Breast epithelium (tissue), 4 donors: Measurements from ENCODE around the gene OPHN1. TPM values are rescaled to one million over a fixed set of nuclear protein-coding genes. Genes with fewer than 3 reads are reported as not detected.

Experiments used
- DNase-seq, 2 donors: peaks; one replicate each; pipeline ENCODE4 v3.0.0-alpha.2; 2019; ENCODE audit warnings: low spot score in 2 of 2
- H3K27ac ChIP-seq, 2 donors: fragments of 200-600 bp; sonication (generic) in 1 of 2; one replicate each; pipeline ENCODE4 v1.5.1; 2016 to 2019; ENCODE audit warnings: mild to moderate bottlenecking in 1 of 2
- H3K27me3 ChIP-seq, 2 donors: fragments of 200-600 bp; sonication (generic) in 1 of 2; one replicate each; pipeline versions ENCODE4 v1.5.1 to v1.6.0; 2017 to 2019; ENCODE audit warnings: control low read depth in 1 of 2, mild to moderate bottlenecking in 1 of 2
- H3K36me3 ChIP-seq: fragments of 200-600 bp; one replicate; pipeline ENCODE4 v1.5.1; 2019
- H3K4me1 ChIP-seq, 2 donors: fragments of 200-600 bp; sonication (generic); one replicate each; pipeline ENCODE4 v1.5.1; 2016 to 2019; ENCODE audit warnings: control low read depth in 1 of 2
- H3K4me3 ChIP-seq, 3 donors: fragments of 200-600 bp; sonication (generic); 1 replicate in 2 of 3; 2 replicates in 1 of 3; pipeline ENCODE4 v1.5.1; 2016 to 2019; ENCODE audit warnings: mild to moderate bottlenecking in 3 of 3, moderate library complexity in 2 of 3
- H3K9me3 ChIP-seq, 2 donors: fragments of 200-600 bp; sonication (generic) in 1 of 2; one replicate each; pipeline ENCODE4 v1.5.1; 2016 to 2019; ENCODE audit warnings: control low read depth in 1 of 2
- CTCF ChIP-seq, 3 donors: fragments of 450-650 bp; IDR thresholded peaks; one replicate each; pipeline ENCODE4 v1.5.1; 2016 to 2017; ENCODE audit warnings: antibody characterized with exemption in 3 of 3, mild to moderate bottlenecking in 3 of 3, moderate library complexity in 3 of 3
- POLR2A ChIP-seq: fragments of 450-650 bp; IDR thresholded peaks from one replicate; pipeline ENCODE4 v1.6.1; 2016; ENCODE audit warnings: antibody characterized with exemption, mild to moderate bottlenecking, moderate library complexity
- POLR2AphosphoS5 ChIP-seq, 3 donors: sonication (generic); formaldehyde crosslinking; IDR thresholded peaks; one replicate each; pipeline ENCODE4 v1.6.1; 2017; ENCODE audit warnings: antibody characterized with exemption in 3 of 3
- intact Hi-C: fragments of 100-400 bp; cut with DNase I; formaldehyde crosslinking; loops from one replicate; pipeline ENCODE4 v1.15.1; 2023; ENCODE audit warnings: low total_unique reads
- total RNA-seq, 3 donors: library from RNA; depleted of rRNA; stranded (reverse); fragments of >200 nt; gene quantifications; one replicate each; pipeline ENCODE4 v1.1.0, GENCODE V29; 2016

OPHN1 gene
- total RNA-seq, 3 donors from 2014 or later: 9.5 to 20.2 (median 14.6) TPM

GRCh38 chrX:68375803-68376202, 57.5 kb downstream of the OPHN1 start:
- peaks cover 0 to 10% of the 10 kb centered on the region in 2 donors for H3K27me3 ChIP-seq
- H3K4me1 ChIP-seq: no peaks in the 10 kb centered on the region
- intact Hi-C loops: no loop called here
- no peak for DNase-seq
- H3K36me3 ChIP-seq: no peaks in the 10 kb centered on the region
- no peak overlapping the region for H3K4me3 ChIP-seq
- H3K27ac ChIP-seq: no peak overlapping the region
- no peak for TF ChIP-seq POLR2AphosphoS5 (IDR thresholded peaks at IDR 0.05)
- TF ChIP-seq CTCF (IDR thresholded peaks at IDR 0.05): no peak
- no peak for TF ChIP-seq POLR2A
- peaks cover 0 to 4% of the 10 kb centered on the region in 2 donors for H3K9me3 ChIP-seq

GRCh38 chrX:68372665-68373064, 60.6 kb downstream of the OPHN1 start:
- Histone ChIP-seq H3K9me3 (peaks cover 11 to 16% of the 10 kb centered on the region in 2 donors), H3K27me3 (peaks cover 0 to 16% of the 10 kb centered on the region in 2 donors), H3K4me1 (no peaks in the 10 kb centered on the region), H3K36me3 (no peaks in the 10 kb centered on the region), H3K4me3 (no peak overlapping the region), H3K27ac (no peak overlapping the region)
- intact Hi-C loops: no loop called here
- no peak for TF ChIP-seq POLR2A
- no peak for TF ChIP-seq POLR2AphosphoS5 (IDR thresholded peaks at IDR 0.05)
- no peak for TF ChIP-seq CTCF (IDR thresholded peaks at IDR 0.05)
- no peak for DNase-seq

- H3K9me3 ChIP-seq: peaks cover 11 to 16% of the 10 kb centered on the region in 2 donors
- no peak overlapping the region for H3K4me3 ChIP-seq
- TF ChIP-seq POLR2AphosphoS5 (IDR thresholded peaks at IDR 0.05): no peak
- no peak for TF ChIP-seq POLR2A
- TF ChIP-seq CTCF (IDR thresholded peaks at IDR 0.05): no peak
- H3K27ac ChIP-seq: no peak overlapping the region
- intact Hi-C loops: no loop called here
- no peak for DNase-seq
- no peaks in the 10 kb centered on the region for H3K4me1 ChIP-seq
- peaks cover 0 to 23% of the 10 kb centered on the region in 2 donors for H3K27me3 ChIP-seq
- H3K36me3 ChIP-seq: no peaks in the 10 kb centered on the region
Observed at GRCh38 chrX:68369559-68369958, 63.7 kb downstream of the OPHN1 start.

GRCh38 chrX:68365341-68365740, 68.0 kb downstream of the OPHN1 start:
- TF ChIP-seq CTCF (IDR thresholded peaks at IDR 0.05) (no peak), POLR2A (no peak), POLR2AphosphoS5 (IDR thresholded peaks at IDR 0.05) (no peak)
- Histone ChIP-seq H3K27ac (no peak overlapping the region), H3K4me3 (no peak overlapping the region), H3K36me3 (no peaks in the 10 kb centered on the region), H3K9me3 (peaks cover 8 to 15% of the 10 kb centered on the region in 2 donors), H3K4me1 (no peaks in the 10 kb centered on the region), H3K27me3 (peaks cover 0 to 23% of the 10 kb centered on the region in 2 donors)
- no peak for DNase-seq
- intact Hi-C loops: no loop called here

- H3K27ac ChIP-seq: no peak overlapping the region
- peaks cover 0 to 1% of the 10 kb centered on the region in 2 donors for H3K9me3 ChIP-seq
- intact Hi-C loops: no loop called here
- no peaks in the 10 kb centered on the region for H3K4me1 ChIP-seq
- H3K27me3 ChIP-seq: peaks cover 0 to 27% of the 10 kb centered on the region in 2 donors
- TF ChIP-seq CTCF (IDR thresholded peaks at IDR 0.05) (no peak), POLR2A (no peak), POLR2AphosphoS5 (IDR thresholded peaks at IDR 0.05) (no peak)
- H3K36me3 ChIP-seq: no peaks in the 10 kb centered on the region
- no peak for DNase-seq
- no peak overlapping the region for H3K4me3 ChIP-seq
Observed at GRCh38 chrX:68363984-68364383, 69.3 kb downstream of the OPHN1 start.
